GM18499 (cell line): ENCODE measurements around the gene CCDC146.
"Not testable (repeated sequence)": the region's sequence is repeated elsewhere in the genome, so short reads cannot be mapped to it uniquely, and the experiment has no call there.

Experiments used
- ATAC-seq: cut with Tn5 transposase; IDR thresholded peaks from one replicate; pipeline ENCODE4 v1.9.1; 2021; ENCODE audit warnings: moderate number of reproducible peaks; ENCODE audit not compliant: insufficient read depth, unreplicated experiment

The CCDC146 gene

DNA sequence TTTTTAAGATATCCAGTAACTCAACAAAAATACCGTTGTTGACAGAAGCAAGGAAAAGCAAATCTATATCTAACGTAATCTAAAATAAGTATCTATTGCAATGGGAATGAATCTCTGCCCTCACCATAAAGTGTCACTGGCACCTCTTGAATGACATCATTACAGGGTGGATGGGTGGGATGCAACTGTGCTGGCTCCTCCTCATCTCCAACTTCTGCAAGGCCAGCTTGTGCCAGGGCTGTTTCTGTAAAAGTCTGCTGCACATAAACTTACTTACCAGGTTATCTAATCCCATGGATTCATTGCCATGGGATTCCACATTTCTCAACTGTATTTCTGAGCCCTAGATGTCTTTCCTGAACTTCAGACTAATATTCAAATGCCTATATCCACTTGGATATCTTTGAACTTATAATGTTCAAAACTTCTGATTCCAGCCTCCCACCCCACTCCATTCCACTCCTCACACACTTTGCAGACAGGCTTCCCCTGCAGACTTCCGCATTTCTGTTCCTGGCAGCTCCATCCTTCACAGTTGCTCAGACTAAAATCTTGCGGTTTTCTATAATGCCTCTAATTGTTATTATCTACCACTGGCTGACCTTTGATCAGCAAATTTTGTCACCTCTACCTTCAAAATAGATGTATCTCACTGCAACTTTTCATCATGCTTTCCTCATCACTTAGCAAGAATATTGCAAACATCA lies 66.5 kb downstream of the CCDC146 start:
- no peak for ATAC-seq

DNA sequence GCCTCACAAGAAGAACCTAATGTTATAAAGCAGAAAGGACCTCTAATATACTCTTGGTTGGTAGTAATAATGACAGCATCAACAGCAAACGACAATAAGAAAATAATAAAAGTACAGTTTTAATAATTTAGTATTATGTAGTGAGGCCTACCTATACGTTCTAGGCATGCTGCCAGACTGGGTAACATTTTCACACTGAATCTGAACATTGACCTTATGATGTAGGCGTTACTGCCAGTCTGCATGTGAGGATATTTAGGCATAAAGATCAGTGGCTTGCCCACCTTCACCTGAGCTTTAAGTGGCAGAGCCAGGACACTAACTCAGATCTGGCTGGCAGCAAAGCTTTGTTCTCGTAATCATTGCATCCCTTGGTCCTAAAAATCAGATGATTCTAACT lies 74.7 kb downstream of the CCDC146 start:
- no peak for ATAC-seq

DNA sequence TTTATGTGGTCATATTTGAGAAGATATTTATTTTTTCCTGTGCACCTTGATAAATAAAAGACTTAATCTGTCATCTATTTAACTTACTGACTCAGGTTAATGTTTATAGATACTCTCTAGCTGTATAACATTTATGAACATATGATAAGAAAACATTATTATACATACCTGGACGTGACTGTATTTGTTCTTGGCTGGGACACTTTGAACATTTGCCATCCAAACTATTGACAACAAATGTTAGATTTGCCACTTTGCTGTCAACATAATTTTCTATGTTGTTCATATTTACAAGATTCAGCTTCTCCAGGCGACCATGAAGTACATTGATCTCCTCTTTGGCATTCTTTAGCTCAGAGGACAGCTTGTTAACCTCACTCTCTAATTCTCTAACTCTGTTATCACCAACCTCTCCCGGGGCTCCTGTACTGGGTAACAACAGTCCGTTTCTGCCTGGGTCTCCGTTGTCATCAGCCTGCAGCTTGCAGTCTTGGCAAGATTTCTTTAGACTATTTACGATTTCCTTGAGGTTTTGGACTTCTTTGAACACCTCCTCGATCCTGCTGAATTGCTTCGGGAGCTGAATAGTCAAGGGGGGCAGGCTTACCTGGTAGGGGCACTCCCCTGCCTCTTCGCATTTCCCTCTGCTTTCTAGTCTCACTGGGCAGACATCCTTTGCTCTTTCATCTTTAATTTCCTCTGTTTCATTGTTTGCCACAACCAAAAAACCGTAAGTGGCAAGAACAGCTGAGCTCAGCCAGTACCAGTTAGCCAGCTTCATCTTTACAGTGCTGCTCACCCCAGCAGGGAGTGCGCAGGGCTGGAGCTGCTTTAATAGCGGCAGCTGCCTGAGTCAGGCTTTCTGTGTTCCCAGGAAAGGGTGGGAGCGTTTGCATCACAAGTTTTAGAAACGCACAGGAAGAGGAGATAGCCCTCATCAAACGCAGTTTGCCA lies 76.9 kb downstream of the CCDC146 start, which contains the start of gene FGL2:
TSS of gene FGL2 (minus strand) at position 807 of the 954 bp plus-strand sequence. CDS start at position 781, 26 bp downstream.
- ATAC-seq, result no peak

DNA sequence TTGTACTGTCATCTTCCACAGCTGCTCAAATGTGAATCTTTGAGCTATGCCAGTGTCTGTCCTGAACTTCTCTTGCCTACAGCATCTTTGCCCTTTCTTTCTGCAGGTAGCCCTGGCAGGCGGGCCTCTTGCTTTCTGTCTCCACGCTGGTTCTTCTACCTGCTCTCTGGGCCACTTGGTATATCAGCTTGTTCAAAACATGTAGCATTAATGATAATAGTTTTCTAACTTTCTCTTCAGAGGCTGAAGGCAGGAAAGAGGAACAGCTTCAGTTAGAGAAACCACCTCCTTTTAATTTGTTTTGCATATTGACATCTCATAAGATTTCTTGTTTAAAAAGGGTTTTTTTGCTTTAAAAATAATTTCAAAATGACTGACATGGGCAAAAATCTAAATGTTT lies 78.1 kb downstream of the CCDC146 start:
- ATAC-seq, result no peak

DNA sequence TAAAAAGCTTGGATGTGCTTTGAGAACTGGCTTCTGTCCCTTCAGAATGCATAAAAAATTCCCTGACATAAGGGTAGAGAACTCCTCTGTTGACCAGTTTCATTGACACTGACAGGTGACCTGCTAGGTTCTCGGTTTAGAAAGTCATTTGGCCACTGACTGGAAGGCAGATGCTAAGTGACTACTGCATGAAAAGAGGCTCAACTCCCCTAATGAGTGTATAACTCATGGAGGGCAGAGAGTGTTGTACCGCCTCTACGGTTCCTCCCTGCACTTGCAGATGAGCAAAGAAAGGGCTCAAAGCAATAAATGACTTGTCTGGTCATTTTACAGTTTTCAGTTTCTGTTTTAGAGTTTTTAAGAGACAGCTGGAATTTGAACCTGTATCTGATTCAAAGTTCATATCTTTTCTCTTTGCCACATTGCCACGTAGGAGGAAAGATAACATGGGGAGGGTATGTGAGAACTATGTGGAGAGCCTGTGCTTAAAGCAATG lies 80.1 kb downstream of the CCDC146 start:
- peak; percentile 91 for ATAC-seq

DNA sequence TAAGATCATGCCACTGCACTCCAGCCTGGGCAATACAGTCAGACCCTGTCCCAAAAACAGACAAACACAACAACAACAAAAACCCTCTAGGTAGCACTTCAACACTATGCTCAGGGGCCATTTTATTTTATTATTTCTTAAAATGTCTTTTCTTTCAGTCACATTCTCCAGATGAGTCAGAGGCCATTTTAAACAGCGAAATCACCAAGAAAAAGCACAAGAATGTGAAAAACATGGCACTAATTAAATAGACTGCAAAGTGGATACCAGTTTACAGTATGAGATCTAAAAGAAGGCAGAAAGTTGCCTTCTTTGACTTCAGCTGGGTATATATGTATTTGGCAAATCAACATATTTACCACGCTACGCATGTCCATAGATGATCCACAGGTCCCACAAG lies 83.3 kb downstream of the CCDC146 start:
- ATAC-seq, result no peak

DNA sequence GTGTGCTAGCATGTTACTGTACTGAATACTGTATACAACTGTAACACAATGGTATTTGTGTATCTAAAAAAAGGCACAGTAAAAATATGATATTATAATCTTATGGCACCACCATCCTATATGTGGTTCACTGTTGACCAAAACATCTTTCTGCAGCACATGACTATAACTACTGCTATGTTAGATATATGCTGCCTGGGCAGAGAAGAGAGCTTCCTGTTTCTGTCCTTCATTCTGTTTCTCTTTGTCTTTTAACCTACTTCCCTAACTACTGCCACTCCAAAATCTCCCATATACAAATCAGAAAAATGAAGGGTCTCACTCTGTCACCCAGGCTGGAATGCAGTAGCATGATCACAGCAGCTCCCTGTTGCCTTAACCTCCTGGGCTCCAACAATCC lies 86.0 kb downstream of the CCDC146 start:
- no peak for ATAC-seq

DNA sequence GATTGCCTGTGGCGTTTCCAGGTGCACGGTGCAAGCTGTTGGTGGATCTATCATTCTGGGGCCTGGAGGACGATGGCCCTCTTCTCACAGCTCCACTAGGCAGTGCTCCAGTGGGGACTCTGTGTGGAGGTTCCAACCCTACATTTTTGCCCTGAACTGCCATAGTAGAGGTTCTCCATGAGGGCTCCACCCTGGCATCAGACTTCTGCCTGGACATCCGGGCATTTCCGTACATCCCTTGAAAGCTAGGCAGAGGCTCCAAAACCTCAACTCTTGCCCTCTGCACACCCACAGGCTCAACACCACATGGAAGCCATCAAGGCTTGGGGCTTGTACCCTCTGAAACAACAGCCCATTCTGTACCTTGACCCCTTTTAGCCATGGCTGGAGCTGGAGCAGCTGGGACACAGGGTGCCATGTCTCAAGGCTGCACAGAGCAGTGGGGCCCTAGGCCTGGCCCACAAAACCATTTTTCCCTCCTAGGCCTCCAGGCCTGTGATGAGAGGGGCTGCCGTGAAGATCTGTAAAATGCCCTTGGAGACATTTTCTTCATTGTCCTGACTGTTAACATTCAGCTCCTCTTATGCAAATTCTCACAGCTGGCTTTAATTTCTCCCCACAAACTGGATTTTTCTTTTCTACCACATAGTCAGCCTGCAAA lies 87.2 kb downstream of the CCDC146 start:
- no peak for ATAC-seq

DNA sequence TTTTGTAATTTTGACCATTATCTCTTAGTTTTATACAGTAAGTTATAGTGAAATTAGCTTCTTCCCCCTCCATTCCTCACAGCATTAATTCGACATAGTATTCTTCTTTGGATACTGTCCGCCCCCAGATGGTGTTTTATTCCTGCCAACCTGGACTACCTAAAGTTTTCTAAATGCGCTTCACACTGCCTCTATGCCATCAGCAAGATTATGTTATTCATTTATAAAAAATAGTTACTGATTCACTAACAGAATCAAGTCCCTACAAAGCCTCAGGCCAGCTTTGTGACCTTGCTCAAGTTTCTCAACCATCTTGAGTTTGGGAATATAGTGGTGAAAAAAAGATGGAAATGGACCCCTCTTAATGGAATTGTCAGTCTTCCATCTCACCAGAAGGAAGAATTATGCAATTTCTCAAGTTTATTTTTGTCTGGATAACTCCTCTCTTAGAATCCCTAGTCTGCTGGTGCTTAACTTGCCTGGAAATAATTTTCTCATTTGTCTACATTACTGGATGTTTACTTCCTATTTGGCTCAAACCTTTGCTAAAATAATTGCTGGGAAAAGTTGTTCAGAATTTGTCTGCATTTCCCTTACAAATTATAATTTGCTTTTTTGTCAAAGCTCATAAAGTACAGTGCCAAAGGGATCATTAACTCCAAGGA lies 93.9 kb downstream of the CCDC146 start:
- ATAC-seq, result no peak

DNA sequence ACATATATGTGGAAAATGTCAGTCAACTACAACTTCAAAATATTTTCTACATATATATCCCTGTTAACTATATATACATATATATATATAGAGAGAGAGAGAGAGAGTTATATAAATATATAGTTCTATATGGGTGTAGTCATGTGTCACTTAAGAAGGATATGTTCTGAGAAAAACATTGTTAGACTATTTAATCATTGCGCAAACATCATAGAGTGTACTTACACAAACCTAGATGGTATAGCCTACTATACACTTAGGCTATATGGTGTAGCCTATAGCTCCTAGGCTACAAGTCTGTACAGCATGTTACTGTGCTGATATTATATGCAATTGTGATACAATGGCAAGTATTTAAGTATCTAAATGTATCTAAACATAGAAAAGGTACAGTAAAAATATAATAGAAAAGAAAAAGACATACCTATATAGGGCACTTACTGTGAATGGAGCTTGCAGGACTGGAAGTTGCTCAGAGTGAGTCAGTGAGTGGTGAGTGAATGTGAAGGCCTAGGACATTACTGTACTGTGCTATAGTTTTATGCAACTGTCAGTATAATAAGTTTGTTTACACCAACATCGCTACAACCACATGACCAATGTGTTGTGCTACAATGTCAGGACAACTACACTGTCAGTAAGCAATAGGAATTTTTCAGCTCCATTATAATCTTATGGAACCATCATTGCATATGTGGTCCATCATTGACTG lies 95.2 kb downstream of the CCDC146 start:
- no peak for ATAC-seq

DNA sequence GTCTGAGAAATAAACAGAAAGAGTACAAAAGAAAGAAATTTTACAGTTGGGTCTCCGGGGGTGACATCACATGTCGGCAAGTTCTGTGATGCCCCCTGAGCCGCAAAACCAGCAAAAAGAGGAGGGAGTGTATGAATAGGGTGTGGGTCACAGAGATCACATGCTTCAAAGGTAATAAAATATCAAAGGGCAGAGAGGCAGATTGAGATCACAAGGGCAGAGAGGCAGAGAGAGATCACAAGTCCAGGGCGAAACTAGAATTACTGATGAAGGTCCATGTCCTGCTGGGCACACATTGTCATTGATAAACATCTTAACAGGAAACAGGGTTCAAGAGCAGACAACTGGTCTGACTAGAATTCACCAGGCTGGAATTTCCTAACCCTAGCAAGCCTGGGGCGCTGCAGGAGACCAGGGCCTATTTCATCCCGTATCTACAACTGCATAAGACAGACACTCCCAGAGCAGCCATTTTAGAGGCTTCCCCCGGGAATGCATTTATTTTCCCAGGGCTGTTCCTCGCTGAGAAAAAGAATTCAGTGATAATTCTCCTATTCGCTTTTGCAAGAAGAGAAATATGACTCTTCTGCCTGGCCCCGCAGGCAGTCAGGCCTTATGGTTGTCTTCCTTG lies 97.4 kb downstream of the CCDC146 start:
- not testable (repeated sequence) for ATAC-seq

DNA sequence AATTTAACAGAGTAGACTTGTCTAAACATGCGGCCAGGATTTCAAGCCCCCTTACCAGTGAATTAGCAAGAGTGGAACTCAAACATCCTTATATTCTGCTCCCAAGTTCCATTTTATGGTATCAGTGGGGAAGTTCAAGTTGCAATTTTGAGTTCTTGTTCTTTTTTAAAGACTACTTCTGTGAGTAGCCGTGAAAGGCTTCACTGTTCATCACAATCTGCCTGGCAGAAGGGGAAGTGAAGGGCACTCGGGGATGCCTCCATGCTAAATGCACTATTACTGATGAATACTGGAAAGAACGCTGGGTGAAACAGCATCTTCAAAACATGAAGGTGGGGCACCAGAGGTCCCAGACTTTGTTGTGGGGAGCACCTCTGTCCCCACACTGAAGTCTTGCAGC lies 99.7 kb downstream of the CCDC146 start:
- no peak for ATAC-seq

DNA sequence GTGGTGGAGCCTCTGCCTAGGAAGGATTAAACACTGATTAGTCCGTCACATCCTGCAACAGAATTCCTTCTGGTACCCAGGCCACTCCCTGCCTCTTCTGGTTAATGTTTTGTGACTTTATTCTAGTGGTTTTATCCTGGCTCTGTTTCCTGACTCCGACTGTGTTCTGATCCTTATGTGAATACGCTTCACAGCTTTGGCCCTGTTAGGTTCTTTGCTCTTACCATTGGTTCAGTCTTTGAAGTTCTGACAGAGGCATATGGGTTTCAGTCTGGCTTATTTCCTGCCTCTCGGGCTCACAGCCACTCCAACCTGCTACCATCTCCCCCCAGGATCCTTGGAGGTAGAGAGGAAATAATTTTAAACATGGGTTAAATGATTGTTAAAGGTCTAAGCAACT lies 100.4 kb downstream of the CCDC146 start:
- ATAC-seq, result no peak

DNA sequence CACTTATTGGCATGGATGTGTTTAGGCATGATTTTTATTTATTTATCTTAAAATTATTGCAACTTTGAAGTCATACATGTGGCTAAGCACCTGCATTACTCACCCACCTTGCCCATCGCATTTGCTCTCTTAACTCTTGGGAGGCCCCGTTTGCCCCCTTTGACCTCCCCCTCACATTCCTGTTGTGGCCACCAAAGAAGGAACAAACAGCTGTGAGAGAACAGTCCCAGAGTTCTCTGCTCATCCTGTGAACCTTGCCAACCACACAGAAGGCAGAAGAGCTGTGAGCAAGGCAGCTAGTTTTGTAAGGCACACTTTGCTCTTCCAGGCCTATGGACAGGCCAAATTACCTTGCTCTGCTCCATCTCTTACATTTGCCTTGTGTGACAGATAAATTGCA lies 100.8 kb downstream of the CCDC146 start:
- ATAC-seq, result no peak

DNA sequence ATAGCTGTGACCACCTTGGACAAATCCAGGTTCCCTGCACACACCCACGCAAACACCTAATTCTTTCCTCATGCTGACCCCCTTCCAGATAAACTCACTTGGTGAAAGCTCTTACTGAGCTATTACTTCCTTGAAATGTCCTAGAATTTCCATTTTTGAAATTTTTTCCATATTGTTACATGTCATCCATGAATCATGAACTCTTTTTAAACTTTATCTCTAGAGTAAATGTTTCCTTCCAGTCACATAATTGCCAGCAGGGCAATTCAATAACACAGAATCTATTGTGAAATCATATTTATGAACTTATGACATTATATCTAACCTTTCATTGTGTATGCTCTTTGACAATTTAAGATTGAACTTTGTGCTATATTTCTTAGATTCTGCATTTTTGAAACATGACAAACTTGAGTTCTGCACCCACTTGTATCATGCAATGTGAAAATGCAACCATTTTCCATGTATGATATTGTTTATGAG lies 104.0 kb downstream of the CCDC146 start:
- no peak for ATAC-seq

DNA sequence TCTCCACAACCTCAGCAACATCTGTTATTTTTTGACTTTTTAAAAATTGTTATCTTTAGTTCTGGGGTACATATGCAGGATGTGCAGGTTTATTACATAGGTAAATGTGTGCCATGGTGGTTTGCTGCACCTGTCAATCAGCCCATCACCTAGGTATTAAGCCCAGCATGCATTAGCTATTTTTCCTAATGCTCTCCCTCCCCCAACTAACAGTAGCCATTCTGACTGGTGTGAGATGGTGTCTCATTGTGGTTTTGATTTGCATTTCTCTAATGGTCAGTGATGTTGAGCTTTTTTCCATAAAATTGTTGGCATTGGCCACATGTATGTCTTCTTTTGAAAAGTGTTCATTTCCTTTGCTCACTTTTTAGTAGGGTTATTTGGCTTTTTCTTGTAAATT lies 106.4 kb downstream of the CCDC146 start:
- not testable (repeated sequence) for ATAC-seq

DNA sequence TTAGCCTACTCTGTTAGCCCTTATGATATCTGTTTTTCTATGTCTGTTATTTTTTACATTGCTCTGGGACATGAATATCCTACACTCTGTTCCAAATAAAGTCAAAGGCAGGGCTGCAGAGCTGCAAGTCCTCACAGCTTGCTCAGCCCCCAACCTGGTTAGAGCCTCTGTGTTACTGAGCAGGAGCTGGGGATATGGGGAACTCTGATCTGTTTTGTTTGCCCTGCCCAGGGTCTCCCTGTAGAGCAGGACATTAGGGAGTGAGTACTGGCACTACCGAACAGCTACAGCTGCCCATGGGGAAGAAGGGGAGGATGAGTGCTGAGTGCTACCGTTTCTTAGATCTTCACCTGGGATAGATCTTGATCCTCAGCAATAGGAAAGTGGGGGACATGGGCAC lies 110.1 kb downstream of the CCDC146 start:
- ATAC-seq, result no peak

DNA sequence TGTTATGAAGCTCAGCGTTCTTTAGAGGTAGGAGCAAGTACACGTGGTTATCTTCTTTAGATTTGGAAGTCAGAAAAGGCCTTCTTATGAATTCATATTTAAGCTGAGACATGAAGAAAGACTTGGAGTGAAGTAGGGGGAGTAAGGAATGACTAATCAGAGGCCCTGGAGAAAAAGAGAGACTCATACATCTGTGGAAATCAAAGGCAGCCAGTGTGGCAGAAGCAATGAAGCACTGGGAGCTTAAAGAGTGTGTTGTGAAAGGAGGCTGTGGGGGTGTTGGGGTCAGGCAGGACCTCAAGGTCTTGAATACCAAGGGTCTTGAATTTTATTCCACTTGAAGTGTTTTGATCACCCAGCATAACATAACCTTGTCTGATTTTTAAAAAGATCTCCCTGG lies 112.9 kb downstream of the CCDC146 start:
- ATAC-seq, result no peak

DNA sequence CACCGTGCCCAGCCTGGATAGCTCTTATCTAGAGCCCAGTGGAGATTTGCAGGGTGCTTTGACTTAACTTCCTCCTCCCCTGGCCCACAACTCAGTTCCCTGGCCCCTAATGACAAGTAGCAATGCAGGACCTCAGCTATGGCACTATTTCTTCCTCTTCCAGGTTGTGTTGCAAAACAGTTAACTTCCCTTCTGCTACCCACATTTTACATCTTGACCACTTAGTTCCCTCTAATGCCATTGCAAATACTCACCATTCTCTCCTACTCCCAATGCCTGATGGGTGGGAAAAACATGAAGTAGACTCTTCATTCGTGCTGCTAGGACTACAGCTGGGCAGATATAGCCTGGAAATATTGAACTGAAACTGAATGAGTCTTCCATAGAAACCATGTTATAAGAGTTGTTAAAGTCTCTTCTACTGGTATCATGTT lies 116.3 kb downstream of the CCDC146 start:
- ATAC-seq, result no peak
